Endothelial cell of umbilical vein (primary cell): ENCODE measurements around the gene FMN2.

Experiments used
- CTCF ChIP-seq, 2 donors: IDR thresholded peaks; 1 replicate in 1 of 2; 2 replicates in 1 of 2; pipeline ENCODE4 v1.5.1; 2011; ENCODE audit warnings: low read length in 2 of 2, mild to moderate bottlenecking in 2 of 2, moderate library complexity in 2 of 2, control low read depth in 1 of 2, inconsistent platforms in 1 of 2, low read depth in 1 of 2; ENCODE audit not compliant: insufficient read depth in 1 of 2; ENCODE audit errors: extremely low read depth in 1 of 2
- EZH2 ChIP-seq: IDR thresholded peaks from 2 replicates; pipeline ENCODE4 v1.6.1; 2012; ENCODE audit warnings: borderline replicate concordance, low read depth, mild to moderate bottlenecking, moderate library complexity, low read length, inconsistent platforms; ENCODE audit not compliant: severe bottlenecking
- FOS ChIP-seq: IDR thresholded peaks from 2 replicates; pipeline ENCODE4 v1.6.1; 2011; ENCODE audit warnings: mild to moderate bottlenecking, low read length, moderate library complexity, borderline replicate concordance; ENCODE audit not compliant: insufficient read depth
- MAX ChIP-seq: IDR thresholded peaks from 2 replicates; pipeline ENCODE4 v1.6.1; 2011; ENCODE audit not compliant: insufficient read depth, insufficient read length
- POLR2A ChIP-seq: IDR thresholded peaks from 2 replicates; pipeline ENCODE4 v1.6.1; 2012; ENCODE audit warnings: low read depth, mild to moderate bottlenecking, control low read depth, low read length
- POLR2AphosphoS5 ChIP-seq: IDR thresholded peaks from 2 replicates; pipeline ENCODE4 v1.6.1; 2012; ENCODE audit warnings: low read depth, mild to moderate bottlenecking, control low read depth, low read length, moderate library complexity; ENCODE audit not compliant: insufficient read depth

- TF ChIP-seq POLR2A (no peak), CTCF (IDR thresholded peaks at IDR 0.05; ENCODE audit: extremely low read depth in 1 of 2, insufficient read depth in 1 of 2, low read depth in 1 of 2, low read length in 2 of 2) (no peak), EZH2 (no peak), POLR2AphosphoS5 (no peak), MAX (no peak), FOS (no peak)
These were observed 83.1 kb downstream of the FMN2 start for GRCh38 chr1:240174734-240175133.
